Activated CD8-positive, alpha-beta T cell treated with anti-CD3 and anti-CD28 coated beads for 36 hours (primary cell): ENCODE measurements around the gene CBFA2T3. TPM values are rescaled to one million over a fixed set of nuclear protein-coding genes. Genes with fewer than 3 reads are reported as not detected.
A peak's percentile ranks its signal among the peaks of the same experiment; 100 is the strongest.

ENCODE experiments used
- ATAC-seq: fragments of 200-7000 bp; cut with Tn5 transposase; one replicate; pipeline ENCODE4 v1.10.0; 2021; ENCODE audit warnings: mild to moderate bottlenecking, moderate library complexity
- CTCF ChIA-PET: fragments of 350-600 bp; sonication (Branson Sonifier 250); formaldehyde crosslinking; loops from one replicate; lab custom pipeline; 2021; ENCODE audit warnings: antibody characterized with exemption; lab: Charles Lee
- POLR2A ChIA-PET: fragments of 350-600 bp; sonication (Branson Sonifier 250); formaldehyde crosslinking; loops from one replicate; lab custom pipeline; 2021; ENCODE audit warnings: antibody characterized with exemption; lab: Charles Lee
- DNase-seq: peaks from one replicate; pipeline ENCODE4 v3.0.0-alpha.2; 2020
- H3K27ac Mint-ChIP-seq: one replicate; pipeline ENCODE4 v1.8.0; 2021; ENCODE audit warnings: mild to moderate bottlenecking, mixed read lengths
- H3K27me3 Mint-ChIP-seq: one replicate; pipeline ENCODE4 v1.8.0; 2021; ENCODE audit warnings: mixed read lengths
- H3K36me3 Mint-ChIP-seq: one replicate; pipeline ENCODE4 v1.8.0; 2021; ENCODE audit warnings: low read depth, mixed read lengths
- H3K4me1 Mint-ChIP-seq: one replicate; pipeline ENCODE4 v1.8.0; 2021; ENCODE audit warnings: low read depth, mixed read lengths
- H3K4me3 Mint-ChIP-seq: one replicate; pipeline ENCODE4 v1.8.0; 2021; ENCODE audit warnings: mild to moderate bottlenecking, moderate library complexity, mixed read lengths
- H3K9me3 Mint-ChIP-seq: one replicate; pipeline ENCODE4 v1.8.0; 2021; ENCODE audit warnings: mixed read lengths
- CTCF ChIP-seq: fragments of 200-600 bp; IDR thresholded peaks from one replicate; pipeline ENCODE4 v1.8.0; 2022; ENCODE audit warnings: antibody characterized with exemption, mild to moderate bottlenecking
- intact Hi-C: fragments of 100-400 bp; cut with micrococcal nuclease; formaldehyde crosslinking; loops from one replicate; pipeline ENCODE4 v1.10.0; 2022
- total RNA-seq, 2 experiments: library from RNA; stranded (reverse); gene quantifications; one replicate each; pipeline ENCODE4 v1.2.3, GENCODE V29; 2021

The CBFA2T3 gene
- total RNA-seq, 2 experiments from 2014 or later, result 0.14 to 0.34 TPM

- ChIA-PET CTCF (no interaction called here), POLR2A (interaction anchor here (1.2 kb wide), 1 partner anchor 8 kb away, joined by 3 read pairs; no protein-coding TSS in a partner anchor)
- H3K27me3 Mint-ChIP-seq, result peaks cover 27% of the 10 kb centered on the region
- no peaks in the 10 kb centered on the region for H3K36me3 Mint-ChIP-seq
- peaks cover 9% of the 10 kb centered on the region for H3K4me1 Mint-ChIP-seq
- H3K9me3 Mint-ChIP-seq, result peaks cover 12% of the 10 kb centered on the region
- TF ChIP-seq CTCF, result no peak
- DNase-seq (peak; percentile 75), ATAC-seq (peak; percentile 83)
- H3K27ac Mint-ChIP-seq, result peak overlapping the region; percentile 39
- intact Hi-C loops, result no loop called here
- H3K4me3 Mint-ChIP-seq, result no peak overlapping the region
These were observed 22.6 kb upstream of the CBFA2T3 start for GRCh38 chr16:88999457-89000206.

- ChIA-PET CTCF (no interaction called here), POLR2A (interaction anchor here (1.0 kb wide), 1 partner anchor 14 kb away, joined by 3 read pairs; no protein-coding TSS in a partner anchor)
- Mint-ChIP-seq H3K27ac (no peak overlapping the region), H3K4me3 (no peak overlapping the region), H3K36me3 (no peaks in the 10 kb centered on the region), H3K27me3 (peaks cover 13% of the 10 kb centered on the region), H3K4me1 (peaks cover 9% of the 10 kb centered on the region), H3K9me3 (peaks cover 12% of the 10 kb centered on the region)
- intact Hi-C loops, result no loop called here
- no peak for TF ChIP-seq CTCF
- ATAC-seq (no peak), DNase-seq (no peak)
These were observed 18.9 kb upstream of the CBFA2T3 start for GRCh38 chr16:88995746-88996535.

- DNase-seq (no peak), ATAC-seq (no peak)
- Mint-ChIP-seq H3K9me3 (peaks cover 12% of the 10 kb centered on the region), H3K4me1 (peaks cover 9% of the 10 kb centered on the region), H3K27me3 (peaks cover 10% of the 10 kb centered on the region), H3K27ac (no peak overlapping the region), H3K4me3 (no peak overlapping the region), H3K36me3 (no peaks in the 10 kb centered on the region)
- no peak for TF ChIP-seq CTCF
- ChIA-PET POLR2A (no interaction called here), CTCF (no interaction called here)
- intact Hi-C loops, result no loop called here
These were observed 18.2 kb upstream of the CBFA2T3 start for GRCh38 chr16:88995194-88995593.

GRCh38 chr16:88994695-88995094 is 17.7 kb upstream of the CBFA2T3 start:
- DNase-seq (no peak), ATAC-seq (no peak)
- ChIA-PET POLR2A (no interaction called here), CTCF (no interaction called here)
- peaks cover 12% of the 10 kb centered on the region for H3K9me3 Mint-ChIP-seq
- intact Hi-C loops, result no loop called here
- no peaks in the 10 kb centered on the region for H3K36me3 Mint-ChIP-seq
- H3K4me3 Mint-ChIP-seq, result no peak overlapping the region
- no peak overlapping the region for H3K27ac Mint-ChIP-seq
- peaks cover 7% of the 10 kb centered on the region for H3K27me3 Mint-ChIP-seq
- TF ChIP-seq CTCF, result no peak
- peaks cover 5% of the 10 kb centered on the region for H3K4me1 Mint-ChIP-seq
